ENCODE measurements around the gene ZNF784.

- TF ChIP-seq CTCF (IDR thresholded peaks at IDR 0.05) (no peak), POLR2A (IDR thresholded peaks at IDR 0.05) (no peak)
Observed at GRCh38 chr19:55659822-55660221, 35.5 kb upstream of the ZNF784 start.
